ENCODE measurements around the gene GGA2.

The GGA2 gene

GRCh38 chr16:23510164-23510914 is at the start of gene GGA2:
Gene GGA2, minus strand, starts transcription at chr16:23510494. Its CDS starts 83 bp downstream, at chr16:23510411.
- TF ChIP-seq CTCF (IDR thresholded peaks at IDR 0.05; ENCODE audit: borderline replicate concordance, control extremely low read depth, extremely low read depth, insufficient read depth, missing control alignments), result no peak
- in situ Hi-C loops (cut with MboI; ENCODE audit: low sequenced_read_pairs, unreplicated experiment), result no loop called here
- DNase-seq (ENCODE audit: low spot score), result peak; percentile 92

- in situ Hi-C loops (cut with MboI; ENCODE audit: low sequenced_read_pairs, unreplicated experiment), result no loop called here
- no peak for TF ChIP-seq CTCF (IDR thresholded peaks at IDR 0.05; ENCODE audit: borderline replicate concordance, control extremely low read depth, extremely low read depth, insufficient read depth, missing control alignments)
- no peak for DNase-seq (ENCODE audit: low spot score)
Observed at GRCh38 chr16:23557779-23558702, 47.7 kb upstream of the GGA2 start.

- TF ChIP-seq CTCF (IDR thresholded peaks at IDR 0.05; ENCODE audit: borderline replicate concordance, control extremely low read depth, extremely low read depth, insufficient read depth, missing control alignments), result peak; percentile 96
- peak; percentile 97 for DNase-seq (ENCODE audit: low spot score)
- in situ Hi-C loops (cut with MboI; ENCODE audit: low sequenced_read_pairs, unreplicated experiment), result no loop called here
Observed at GRCh38 chr16:23556881-23557778, 46.8 kb upstream of the GGA2 start, which contains the start of the genes EARS2 and UBFD1. Gene EARS2, minus strand, starts transcription at chr16:23557350. Its CDS starts 7 bp downstream, at chr16:23557343. Gene UBFD1, plus strand, starts transcription at chr16:23557727. Its CDS starts 16 bp downstream, at chr16:23557743.

GRCh38 chr16:23554536-23554935 is 44.2 kb upstream of the GGA2 start:
- no peak for DNase-seq (ENCODE audit: low spot score)
- TF ChIP-seq CTCF (IDR thresholded peaks at IDR 0.05; ENCODE audit: borderline replicate concordance, control extremely low read depth, extremely low read depth, insufficient read depth, missing control alignments), result no peak
- in situ Hi-C loops (cut with MboI; ENCODE audit: low sequenced_read_pairs, unreplicated experiment), result no loop called here

- in situ Hi-C loops (cut with MboI; ENCODE audit: low sequenced_read_pairs, unreplicated experiment), result no loop called here
- no peak for DNase-seq (ENCODE audit: low spot score)
- TF ChIP-seq CTCF (IDR thresholded peaks at IDR 0.05; ENCODE audit: borderline replicate concordance, control extremely low read depth, extremely low read depth, insufficient read depth, missing control alignments), result no peak
Observed at GRCh38 chr16:23552161-23552560, 41.9 kb upstream of the GGA2 start.
